ENCODE results near the gene TTC23.
"Not testable (repeated sequence)": the region's sequence is repeated elsewhere in the genome, so short reads cannot be mapped to it uniquely, and the experiment has no call there.

TTC23 gene

GRCh38 chr15:99120050-99120777, 129.2 kb downstream of the TTC23 start:
- no peak for DNase-seq (ENCODE audit: low spot score)

DNA sequence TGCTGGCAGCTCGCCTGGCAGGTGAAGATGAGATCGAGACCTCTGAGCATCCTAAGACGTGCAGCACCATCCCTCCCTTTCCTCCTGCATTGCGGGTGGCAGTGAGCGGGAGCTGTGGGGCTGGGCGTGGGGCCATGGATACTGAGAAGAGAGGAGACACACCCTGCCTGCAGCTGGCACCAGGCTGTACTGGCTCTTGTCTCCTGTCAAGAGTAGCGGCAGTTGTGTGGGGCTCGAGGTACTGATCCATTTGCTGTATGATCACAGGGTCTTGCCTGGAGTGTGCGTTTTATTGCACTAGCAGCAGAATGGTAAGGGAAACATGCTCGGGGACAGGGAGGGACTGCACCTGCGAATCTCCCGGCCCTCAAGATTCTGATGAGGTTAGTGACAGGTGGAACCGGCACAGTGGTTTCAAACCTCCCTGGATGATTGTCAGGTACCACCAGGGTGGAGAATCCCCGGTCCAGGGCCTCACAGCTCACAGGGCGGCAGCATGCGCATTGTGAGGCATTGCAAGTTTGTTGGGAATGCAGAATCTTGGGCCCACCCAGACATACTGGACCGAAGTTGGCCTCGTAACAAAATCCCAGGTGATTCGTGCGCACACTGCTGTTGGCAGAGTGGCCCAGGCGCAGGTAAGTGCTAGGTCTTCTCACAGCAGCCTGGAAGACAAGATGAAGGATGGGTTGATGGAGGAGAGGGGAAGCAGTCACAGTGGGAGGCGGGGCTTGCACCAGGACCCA, 130.4 kb downstream of the TTC23 start:
- DNase-seq (ENCODE audit: low spot score) = no peak

DNA sequence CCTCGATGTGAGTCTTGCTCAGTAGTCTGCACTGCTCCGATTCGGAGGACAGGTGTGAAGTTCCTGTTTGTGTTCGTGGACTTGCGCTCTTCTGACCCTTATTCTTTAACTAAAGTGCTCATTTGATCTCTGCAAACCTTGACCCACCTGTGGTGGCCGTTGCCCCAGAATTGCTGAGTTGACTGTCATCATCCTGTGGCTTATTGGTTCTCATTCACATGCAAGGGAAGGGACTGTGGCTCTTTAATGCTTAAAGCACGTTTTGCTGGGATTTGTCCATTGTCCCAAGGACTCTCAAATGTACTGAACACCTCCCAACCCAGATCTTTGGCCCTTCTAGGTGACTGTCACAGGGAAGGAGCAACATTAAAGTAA, 131.1 kb downstream of the TTC23 start:
- DNase-seq (ENCODE audit: low spot score) = no peak

- DNase-seq (ENCODE audit: low spot score) = no peak
Observed at GRCh38 chr15:99117563-99118257, 131.7 kb downstream of the TTC23 start.

GRCh38 chr15:99117111-99117510, 132.3 kb downstream of the TTC23 start:
- no peak for DNase-seq (ENCODE audit: low spot score)

DNA sequence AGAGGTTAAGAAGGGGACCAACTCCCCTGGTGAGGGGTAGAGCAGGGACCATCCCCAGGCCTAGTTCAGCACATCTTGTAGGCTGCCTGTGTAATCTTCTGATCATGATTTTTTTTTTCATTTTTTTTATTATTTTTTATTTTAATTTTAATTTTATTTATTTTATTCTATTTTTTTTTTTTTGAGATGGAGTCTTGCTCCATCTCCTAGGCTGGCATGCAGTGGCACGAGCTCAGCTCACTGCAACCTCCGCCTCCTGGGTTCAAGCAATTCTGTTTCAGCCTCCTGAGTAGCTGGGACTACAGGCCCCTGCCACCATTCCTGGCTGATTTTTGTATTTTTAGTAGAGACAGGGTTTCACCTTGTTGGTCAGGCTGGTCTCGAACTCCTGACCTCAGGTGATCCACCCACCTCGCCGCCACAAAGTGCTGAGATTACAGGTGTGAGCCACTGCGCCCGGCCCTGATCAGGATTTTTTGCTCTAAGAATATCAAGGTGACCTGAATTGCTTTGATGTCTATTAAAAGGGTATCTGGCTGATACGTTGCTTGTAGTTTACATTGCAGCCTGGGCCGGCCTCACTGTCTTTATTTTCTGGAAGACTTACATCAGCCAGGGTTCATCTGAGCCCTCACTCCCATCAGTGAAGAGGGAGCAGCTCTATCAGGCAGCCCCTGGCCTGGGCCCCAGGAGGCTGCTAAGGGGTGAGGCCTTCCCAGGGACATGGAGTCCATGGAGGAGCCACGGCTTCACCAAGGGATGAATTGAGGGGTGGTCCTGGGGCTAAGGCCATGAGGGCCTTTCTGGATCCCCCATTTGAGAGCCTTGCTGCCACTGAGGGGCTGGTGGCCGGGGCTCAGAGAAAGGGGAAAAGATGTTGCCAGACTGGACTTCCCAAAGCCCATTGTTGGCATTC, 133.8 kb downstream of the TTC23 start:
- no peak for DNase-seq (ENCODE audit: low spot score)

- no peak for DNase-seq (ENCODE audit: low spot score)
Observed at GRCh38 chr15:99114511-99115299, 134.7 kb downstream of the TTC23 start.

GRCh38 chr15:99113547-99114271, 135.7 kb downstream of the TTC23 start:
- no peak for DNase-seq (ENCODE audit: low spot score)

GRCh38 chr15:99111641-99112040, 137.7 kb downstream of the TTC23 start:
- not testable (repeated sequence) for DNase-seq (ENCODE audit: low spot score)

- no peak for DNase-seq (ENCODE audit: low spot score)
Observed at GRCh38 chr15:99110581-99111320, 138.6 kb downstream of the TTC23 start.

GRCh38 chr15:99110093-99110492, 139.3 kb downstream of the TTC23 start:
- no peak for DNase-seq (ENCODE audit: low spot score)

DNA sequence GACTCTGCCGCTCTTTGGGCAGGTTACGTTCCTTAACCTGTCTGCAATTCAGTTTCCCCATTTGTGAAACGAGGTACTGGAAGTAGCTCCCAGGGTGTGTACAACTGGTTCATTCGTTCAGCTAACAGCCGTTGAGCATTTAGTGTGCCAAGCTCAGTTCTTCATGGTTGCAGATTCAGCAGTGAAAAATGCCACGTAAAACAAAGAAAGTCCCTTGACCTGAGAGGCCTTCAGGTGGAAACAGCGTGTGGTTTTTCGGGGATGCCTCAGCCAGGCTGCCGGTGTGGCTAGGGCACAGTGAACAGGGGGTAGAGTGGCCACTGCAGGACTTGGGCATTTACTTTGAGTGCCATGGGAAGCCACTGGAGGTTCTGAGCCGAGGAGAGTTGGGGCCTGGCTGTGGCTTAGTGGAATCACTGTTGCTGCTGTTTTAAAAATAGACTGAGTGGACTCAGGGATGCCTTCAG, 139.8 kb downstream of the TTC23 start:
- no peak for DNase-seq (ENCODE audit: low spot score)

GRCh38 chr15:99108993-99109392, 140.4 kb downstream of the TTC23 start:
- DNase-seq (ENCODE audit: low spot score) = no peak

GRCh38 chr15:99106417-99107220, 142.8 kb downstream of the TTC23 start:
- no peak for DNase-seq (ENCODE audit: low spot score)

- DNase-seq (ENCODE audit: low spot score) = no peak
Observed at GRCh38 chr15:99105514-99106341, 143.7 kb downstream of the TTC23 start.

DNA sequence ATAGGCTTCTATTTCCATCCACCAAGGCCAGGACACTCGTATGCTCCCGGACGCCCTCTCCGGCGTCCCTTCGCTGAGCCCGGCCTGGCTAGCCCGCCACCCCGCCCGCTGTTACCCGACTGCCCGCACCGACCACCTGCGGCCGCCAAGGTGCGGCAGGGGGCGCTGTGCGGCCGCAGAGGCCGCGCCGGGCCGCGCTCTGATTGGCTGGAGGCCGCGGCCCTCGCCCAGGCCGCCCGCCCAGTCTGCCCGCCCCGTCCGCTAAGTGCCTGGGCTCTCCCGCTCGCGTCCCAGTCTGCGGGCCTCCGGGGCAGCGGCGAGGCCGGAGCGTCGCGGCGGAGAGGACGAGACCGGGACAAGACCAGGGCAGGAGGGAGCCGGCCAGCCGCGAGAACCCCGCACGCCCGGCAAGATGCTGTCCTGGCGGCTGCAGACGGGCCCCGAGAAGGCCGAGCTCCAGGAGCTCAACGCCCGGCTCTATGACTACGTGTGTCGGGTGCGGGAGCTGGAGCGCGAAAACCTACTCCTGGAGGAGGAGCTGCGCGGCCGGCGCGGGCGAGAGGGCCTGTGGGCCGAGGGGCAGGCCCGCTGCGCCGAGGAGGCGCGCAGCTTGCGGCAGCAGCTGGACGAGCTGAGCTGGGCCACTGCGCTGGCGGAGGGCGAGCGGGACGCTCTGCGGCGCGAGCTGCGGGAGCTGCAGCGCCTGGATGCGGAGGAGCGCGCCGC, 144.4 kb downstream of the TTC23 start, which contains the start of gene SYNM:
TSS of gene SYNM (plus strand) at position 293 of the 726 bp plus-strand sequence. CDS start at position 413, 120 bp downstream.
- peak; percentile 79 for DNase-seq (ENCODE audit: low spot score)

DNA sequence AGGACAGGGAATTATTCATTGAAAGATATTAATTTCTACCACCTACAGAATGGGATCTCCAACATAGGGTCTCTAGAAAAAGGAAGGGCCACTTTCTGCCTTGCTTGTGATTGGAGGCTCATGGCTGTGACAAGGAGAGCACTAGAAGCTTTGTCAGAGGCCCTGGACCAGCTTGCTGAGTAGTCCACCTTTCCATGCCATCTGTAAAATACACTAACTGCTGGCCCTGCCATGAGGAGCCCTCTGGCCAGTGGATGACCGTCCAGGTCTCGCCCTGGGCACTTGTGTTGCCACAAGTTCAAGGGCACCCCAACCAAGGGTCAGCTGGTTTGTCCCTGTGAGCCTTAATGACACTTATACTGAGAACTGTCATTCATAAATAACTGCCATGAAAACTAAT, 146.1 kb downstream of the TTC23 start:
- DNase-seq (ENCODE audit: low spot score) = no peak
